Measurements from ENCODE around the gene EP400. TPM values are rescaled to one million over a fixed set of nuclear protein-coding genes. Genes with fewer than 3 reads are reported as not detected.

Gene EP400
- polyA plus RNA-seq, 1 donor (not counting 4 experiments of a cell fraction or from before 2014, with no cell fraction given) = 4.1 TPM

GRCh38 chr12:132026796-132027500 lies 77.2 kb downstream of the EP400 start:
- Histone ChIP-seq H3K79me2 (ENCODE audit: control insufficient read depth, insufficient read depth, low read length) (no peaks in the 10 kb centered on the region), H3K9me1 (ENCODE audit: control insufficient read depth, extremely low read depth, insufficient read depth, low read length) (no peaks in the 10 kb centered on the region), H3K4me2 (ENCODE audit: control insufficient read depth, extremely low read depth, insufficient read depth, low read depth, low read length) (no peak overlapping the region), H3K27me3 (ENCODE audit: control insufficient read depth, extremely low read depth, insufficient read depth, low read length) (no peaks in the 10 kb centered on the region), H3K4me3 (ENCODE audit: control insufficient read depth in 2 of 3, extremely low read depth in 1 of 3, insufficient read depth in 2 of 3, low read depth in 1 of 3, low read length in 3 of 3) (no peak overlapping the region), H3K36me3 (ENCODE audit: control insufficient read depth in 2 of 2, extremely low read depth in 1 of 2, insufficient read depth in 2 of 2, low read length in 2 of 2) (peaks cover 23 to 29% of the 10 kb centered on the region in 2 experiments), H4K20me1 (ENCODE audit: control insufficient read depth, extremely low read depth, insufficient read depth, low read length) (no peaks in the 10 kb centered on the region), H3K9ac (ENCODE audit: control insufficient read depth, extremely low read depth, insufficient read depth, low read length) (no peak overlapping the region), H2AFZ (ENCODE audit: control insufficient read depth, low read length) (no peak overlapping the region), H3K4me1 (ENCODE audit: control insufficient read depth, extremely low read depth, insufficient read depth, low read length) (no peaks in the 10 kb centered on the region), H3K9me3 (ENCODE audit: control insufficient read depth, low read depth, low read length) (no peaks in the 10 kb centered on the region), H3K27ac (ENCODE audit: control insufficient read depth, insufficient read depth, low read length) (no peak overlapping the region)
- FAIRE-seq (no peak), DNase-seq (ENCODE audit: low read depth, low spot score) (no peak)
- dilution Hi-C loops (cut with MboI; ENCODE audit: extremely low pct_ligation_motif_present, low sequenced_read_pairs) = no loop called here
- TF ChIP-seq EZH2 (IDR thresholded peaks at IDR 0.05; ENCODE audit: low read length) = no peak
- TF ChIP-seq, protein P1, sequence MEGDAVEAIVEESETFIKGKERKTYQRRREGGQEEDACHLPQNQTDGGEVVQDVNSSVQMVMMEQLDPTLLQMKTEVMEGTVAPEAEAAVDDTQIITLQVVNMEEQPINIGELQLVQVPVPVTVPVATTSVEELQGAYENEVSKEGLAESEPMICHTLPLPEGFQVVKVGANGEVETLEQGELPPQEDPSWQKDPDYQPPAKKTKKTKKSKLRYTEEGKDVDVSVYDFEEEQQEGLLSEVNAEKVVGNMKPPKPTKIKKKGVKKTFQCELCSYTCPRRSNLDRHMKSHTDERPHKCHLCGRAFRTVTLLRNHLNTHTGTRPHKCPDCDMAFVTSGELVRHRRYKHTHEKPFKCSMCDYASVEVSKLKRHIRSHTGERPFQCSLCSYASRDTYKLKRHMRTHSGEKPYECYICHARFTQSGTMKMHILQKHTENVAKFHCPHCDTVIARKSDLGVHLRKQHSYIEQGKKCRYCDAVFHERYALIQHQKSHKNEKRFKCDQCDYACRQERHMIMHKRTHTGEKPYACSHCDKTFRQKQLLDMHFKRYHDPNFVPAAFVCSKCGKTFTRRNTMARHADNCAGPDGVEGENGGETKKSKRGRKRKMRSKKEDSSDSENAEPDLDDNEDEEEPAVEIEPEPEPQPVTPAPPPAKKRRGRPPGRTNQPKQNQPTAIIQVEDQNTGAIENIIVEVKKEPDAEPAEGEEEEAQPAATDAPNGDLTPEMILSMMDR (optimal IDR thresholded peaks at IDR 0.05 in 1 of 3, IDR thresholded peaks at IDR 0.05 in 1 of 3, conservative IDR thresholded peaks at IDR 0.05 in 1 of 3; ENCODE audit: extremely low read depth in 1 of 3, insufficient read depth in 2 of 3, low read length in 3 of 3) = no peak

GRCh38 chr12:132027636-132028035 lies 77.9 kb downstream of the EP400 start:
- Histone ChIP-seq H3K9ac (ENCODE audit: control insufficient read depth, extremely low read depth, insufficient read depth, low read length) (no peak overlapping the region), H3K27ac (ENCODE audit: control insufficient read depth, insufficient read depth, low read length) (no peak overlapping the region), H3K36me3 (ENCODE audit: control insufficient read depth in 2 of 2, extremely low read depth in 1 of 2, insufficient read depth in 2 of 2, low read length in 2 of 2) (peaks cover 25 to 27% of the 10 kb centered on the region in 2 experiments), H2AFZ (ENCODE audit: control insufficient read depth, low read length) (no peak overlapping the region), H3K9me1 (ENCODE audit: control insufficient read depth, extremely low read depth, insufficient read depth, low read length) (no peaks in the 10 kb centered on the region), H3K4me2 (ENCODE audit: control insufficient read depth, extremely low read depth, insufficient read depth, low read depth, low read length) (no peak overlapping the region), H3K79me2 (ENCODE audit: control insufficient read depth, insufficient read depth, low read length) (no peaks in the 10 kb centered on the region), H3K4me1 (ENCODE audit: control insufficient read depth, extremely low read depth, insufficient read depth, low read length) (no peaks in the 10 kb centered on the region), H4K20me1 (ENCODE audit: control insufficient read depth, extremely low read depth, insufficient read depth, low read length) (no peaks in the 10 kb centered on the region), H3K9me3 (ENCODE audit: control insufficient read depth, low read depth, low read length) (no peaks in the 10 kb centered on the region), H3K4me3 (ENCODE audit: control insufficient read depth in 2 of 3, extremely low read depth in 1 of 3, insufficient read depth in 2 of 3, low read depth in 1 of 3, low read length in 3 of 3) (no peak overlapping the region), H3K27me3 (ENCODE audit: control insufficient read depth, extremely low read depth, insufficient read depth, low read length) (no peaks in the 10 kb centered on the region)
- no peak for FAIRE-seq
- dilution Hi-C loops (cut with MboI; ENCODE audit: extremely low pct_ligation_motif_present, low sequenced_read_pairs) = no loop called here
- DNase-seq (ENCODE audit: low read depth, low spot score) = no peak
- TF ChIP-seq, protein P1 (optimal IDR thresholded peaks at IDR 0.05 in 1 of 3, IDR thresholded peaks at IDR 0.05 in 1 of 3, conservative IDR thresholded peaks at IDR 0.05 in 1 of 3; ENCODE audit: extremely low read depth in 1 of 3, insufficient read depth in 2 of 3, low read length in 3 of 3) = no peak
- TF ChIP-seq EZH2 (IDR thresholded peaks at IDR 0.05; ENCODE audit: low read length) = no peak
